NCI-H526 treated with DMSO at 0.1 percent for 48 hours (cell line): ENCODE data around the gene SYNGR1.
"Not testable (repeated sequence)": the region's sequence is repeated elsewhere in the genome, so short reads cannot be mapped to it uniquely, and the experiment has no call there.

Experiments used
- DNase-seq: peaks from one replicate; lab custom pipeline; 2025; lab: John Stamatoyannopoulos, UW

Gene SYNGR1

DNA sequence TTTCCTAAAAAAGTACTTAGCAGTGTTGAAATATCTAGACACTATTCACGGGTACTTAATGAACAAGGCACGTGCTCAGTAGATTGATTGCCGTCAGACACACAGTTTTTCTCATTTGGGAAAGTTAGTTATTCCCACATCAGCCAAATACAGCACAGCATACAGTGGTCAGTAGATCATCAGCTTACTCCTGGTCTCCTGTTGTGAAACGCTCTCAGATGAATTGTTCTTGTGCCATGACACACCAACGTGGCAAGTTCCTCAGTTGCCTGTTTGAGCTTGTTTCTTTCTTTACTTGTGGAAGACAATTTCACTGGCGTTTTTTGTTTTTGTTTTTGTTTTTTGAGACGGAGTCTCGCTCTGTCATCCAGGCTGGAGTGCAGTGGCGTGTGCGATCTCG is 58.4 kb downstream of the SYNGR1 start:
- DNase-seq: no peak

DNA sequence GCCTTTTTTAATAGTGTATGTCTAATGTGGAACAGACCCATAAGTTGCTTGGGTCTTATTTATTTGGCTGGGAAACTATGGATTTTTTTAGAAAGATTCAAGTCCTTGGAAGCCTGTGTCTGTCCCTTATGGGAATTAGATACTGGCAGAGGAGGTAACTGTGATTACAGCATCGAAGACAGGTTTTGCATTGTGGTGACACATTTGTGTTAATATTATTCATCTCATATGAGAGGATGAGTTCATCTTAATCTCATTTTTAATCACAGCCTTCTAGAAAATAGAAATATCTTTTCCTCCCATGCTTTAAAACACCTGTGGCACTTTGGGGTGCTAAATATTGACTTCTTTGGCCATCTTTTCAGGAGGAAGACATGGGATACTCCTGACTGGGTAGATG is 59.0 kb downstream of the SYNGR1 start:
- DNase-seq: no peak

DNA sequence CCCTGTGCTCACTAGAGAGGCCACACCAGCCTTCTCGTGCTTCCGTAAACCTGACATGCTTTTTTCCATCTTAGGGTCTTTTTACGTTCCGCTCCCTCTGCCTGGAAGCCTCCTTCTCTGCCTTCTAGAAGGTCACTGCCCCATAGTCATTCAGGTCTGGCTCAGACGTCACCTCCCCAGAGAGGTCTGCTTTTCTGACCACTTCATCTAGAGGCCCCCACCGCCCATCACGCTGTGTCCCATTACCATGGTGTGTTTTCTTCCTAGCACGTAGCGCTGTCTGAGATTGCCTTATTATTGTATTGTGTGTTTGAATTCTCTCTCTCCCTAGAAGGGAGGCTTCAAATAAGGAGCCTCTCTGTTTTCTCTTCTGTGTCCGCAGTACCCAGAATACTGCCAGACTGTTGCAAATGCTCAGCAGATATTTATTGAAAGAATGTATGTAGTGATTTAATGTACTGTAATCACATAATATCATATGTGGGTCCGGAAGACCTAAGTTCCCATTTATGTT is 59.8 kb downstream of the SYNGR1 start:
- no peak for DNase-seq

- DNase-seq: no peak
Measured at GRCh38 chr22:39410264-39410663, 60.5 kb downstream of the SYNGR1 start.

GRCh38 chr22:39411828-39412365 is 62.1 kb downstream of the SYNGR1 start:
- DNase-seq: not testable (repeated sequence)

GRCh38 chr22:39413204-39413603 is 63.4 kb downstream of the SYNGR1 start:
- not testable (repeated sequence) for DNase-seq

- DNase-seq: no peak
Measured at GRCh38 chr22:39414377-39414776, 64.6 kb downstream of the SYNGR1 start.

DNA sequence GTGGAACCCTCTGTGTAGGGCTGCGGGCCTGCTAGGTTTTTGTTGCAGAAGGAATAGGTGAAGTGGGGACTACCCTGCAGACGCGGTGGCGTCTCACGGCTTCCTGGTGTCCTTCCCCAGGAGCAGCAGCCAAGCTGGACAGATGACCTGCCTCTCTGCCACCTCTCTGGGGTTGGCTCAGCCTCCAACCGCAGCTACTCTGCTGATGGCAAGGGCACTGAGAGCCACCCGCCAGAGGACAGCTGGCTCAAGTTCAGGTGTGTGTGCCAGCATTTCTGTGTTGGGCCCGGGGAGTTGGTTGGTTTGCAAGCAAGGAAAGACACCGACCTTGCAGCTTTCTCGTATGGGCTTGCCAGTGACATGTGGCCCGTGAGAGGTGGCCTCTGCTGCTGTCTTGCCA is 65.1 kb downstream of the SYNGR1 start:
- DNase-seq: no peak

- DNase-seq: no peak
Measured at GRCh38 chr22:39415506-39415905, 65.7 kb downstream of the SYNGR1 start.

DNA sequence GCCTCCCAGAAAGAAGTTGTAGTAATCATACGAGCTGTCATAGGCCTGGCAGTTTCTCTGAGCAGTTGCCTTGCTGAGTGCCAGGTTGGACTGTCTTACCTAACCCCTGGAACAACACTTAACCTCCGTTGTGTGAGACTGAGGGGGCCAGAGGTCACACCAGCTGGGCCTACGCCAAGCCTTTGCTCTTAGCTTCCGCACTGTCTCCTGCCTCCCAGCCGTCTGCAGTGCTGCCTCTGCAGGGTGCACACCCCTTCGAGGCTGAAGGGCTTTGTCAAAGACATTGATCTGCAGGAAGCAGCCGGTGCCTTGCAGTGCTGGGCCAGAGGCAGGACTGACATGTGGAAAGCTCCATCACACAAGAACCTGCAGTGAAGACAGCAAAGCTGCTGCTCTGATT is 66.5 kb downstream of the SYNGR1 start:
- no peak for DNase-seq

DNA sequence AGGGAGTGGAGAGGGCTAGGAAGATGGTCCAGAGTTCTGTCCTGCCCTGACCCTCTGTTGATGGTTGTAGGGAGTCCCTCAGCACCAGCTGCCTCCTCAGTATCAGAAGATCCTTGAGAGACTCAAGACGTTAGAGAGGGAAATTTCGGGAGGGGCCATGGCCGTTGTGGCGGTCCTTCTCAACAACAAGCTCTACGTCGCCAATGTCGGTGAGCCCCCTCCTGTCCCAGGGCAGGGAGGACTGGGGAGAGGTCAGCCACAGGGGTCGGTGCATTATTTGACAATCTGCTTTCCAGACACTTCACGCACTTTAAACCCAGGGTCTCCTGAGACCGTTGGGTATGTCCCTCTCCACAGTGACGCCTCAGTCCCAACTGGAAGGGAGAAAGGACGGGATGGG is 67.8 kb downstream of the SYNGR1 start:
- no peak for DNase-seq

GRCh38 chr22:39418696-39419095 is 68.9 kb downstream of the SYNGR1 start:
- peak; percentile 17 for DNase-seq

DNA sequence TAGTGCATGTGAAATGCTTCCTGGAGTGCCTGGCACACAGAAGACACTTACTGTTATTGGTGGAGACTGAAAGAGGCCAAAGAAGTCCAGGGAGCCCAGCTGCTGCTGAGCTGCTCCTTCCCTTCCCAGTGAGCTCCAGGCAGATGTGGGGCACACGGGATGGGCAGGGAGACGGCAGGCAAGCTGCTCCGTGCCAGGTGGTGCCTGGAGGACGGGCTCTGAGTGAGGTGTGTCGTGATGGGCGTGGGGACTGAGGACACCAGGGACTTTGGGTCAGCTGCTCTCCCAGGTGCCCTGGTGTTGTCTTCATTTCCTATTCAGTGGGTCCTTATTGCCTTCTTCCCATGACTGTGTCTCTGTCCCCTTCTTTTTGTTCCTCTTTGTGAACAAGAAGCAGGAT is 69.3 kb downstream of the SYNGR1 start:
- no peak for DNase-seq

DNA sequence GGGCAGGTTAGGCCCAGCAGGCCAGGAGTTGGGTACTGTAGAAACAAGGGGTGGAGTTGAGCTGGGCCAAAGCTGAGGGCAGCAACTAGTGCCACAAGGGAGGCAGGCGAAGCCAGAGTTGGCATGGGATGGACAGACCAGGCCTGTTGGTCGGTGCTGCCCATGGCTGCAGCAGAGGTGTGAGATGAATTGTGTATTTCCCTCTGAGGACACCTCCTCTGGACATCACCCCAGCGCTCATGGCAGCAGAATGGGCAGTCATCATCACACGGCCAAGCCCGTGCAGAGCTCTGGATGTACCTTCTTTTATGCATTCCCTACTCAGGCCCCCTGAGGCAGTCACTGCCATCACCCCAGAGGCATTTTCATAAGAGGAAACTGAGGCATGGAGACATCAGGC is 70.1 kb downstream of the SYNGR1 start:
- no peak for DNase-seq

- DNase-seq: no peak
Measured at GRCh38 chr22:39421691-39422090, 71.9 kb downstream of the SYNGR1 start.

- DNase-seq: no peak
Measured at GRCh38 chr22:39422101-39422500, 72.3 kb downstream of the SYNGR1 start.

- no peak for DNase-seq
Measured at GRCh38 chr22:39422721-39423120, 72.9 kb downstream of the SYNGR1 start.

DNA sequence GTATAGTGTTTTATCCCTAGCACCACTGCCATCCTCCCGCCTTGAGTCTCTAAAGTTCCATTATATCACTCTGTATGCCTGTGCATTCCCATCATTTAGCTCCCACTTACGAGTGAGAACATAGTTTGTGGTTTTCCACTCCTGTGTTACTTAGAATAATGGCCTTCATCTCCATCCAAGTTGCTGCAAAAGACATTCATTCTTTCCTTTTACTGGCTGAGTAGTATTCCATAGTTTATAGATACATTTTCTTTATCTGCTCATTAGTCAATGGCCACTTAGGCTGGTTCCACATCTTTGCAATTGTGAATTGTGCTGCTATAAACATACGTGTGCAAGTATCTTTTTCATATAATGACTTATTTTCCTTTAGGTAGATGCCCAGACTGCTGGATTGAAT is 74.2 kb downstream of the SYNGR1 start:
- DNase-seq: no peak

GRCh38 chr22:39426380-39427043 is 76.7 kb downstream of the SYNGR1 start:
- no peak for DNase-seq

DNA sequence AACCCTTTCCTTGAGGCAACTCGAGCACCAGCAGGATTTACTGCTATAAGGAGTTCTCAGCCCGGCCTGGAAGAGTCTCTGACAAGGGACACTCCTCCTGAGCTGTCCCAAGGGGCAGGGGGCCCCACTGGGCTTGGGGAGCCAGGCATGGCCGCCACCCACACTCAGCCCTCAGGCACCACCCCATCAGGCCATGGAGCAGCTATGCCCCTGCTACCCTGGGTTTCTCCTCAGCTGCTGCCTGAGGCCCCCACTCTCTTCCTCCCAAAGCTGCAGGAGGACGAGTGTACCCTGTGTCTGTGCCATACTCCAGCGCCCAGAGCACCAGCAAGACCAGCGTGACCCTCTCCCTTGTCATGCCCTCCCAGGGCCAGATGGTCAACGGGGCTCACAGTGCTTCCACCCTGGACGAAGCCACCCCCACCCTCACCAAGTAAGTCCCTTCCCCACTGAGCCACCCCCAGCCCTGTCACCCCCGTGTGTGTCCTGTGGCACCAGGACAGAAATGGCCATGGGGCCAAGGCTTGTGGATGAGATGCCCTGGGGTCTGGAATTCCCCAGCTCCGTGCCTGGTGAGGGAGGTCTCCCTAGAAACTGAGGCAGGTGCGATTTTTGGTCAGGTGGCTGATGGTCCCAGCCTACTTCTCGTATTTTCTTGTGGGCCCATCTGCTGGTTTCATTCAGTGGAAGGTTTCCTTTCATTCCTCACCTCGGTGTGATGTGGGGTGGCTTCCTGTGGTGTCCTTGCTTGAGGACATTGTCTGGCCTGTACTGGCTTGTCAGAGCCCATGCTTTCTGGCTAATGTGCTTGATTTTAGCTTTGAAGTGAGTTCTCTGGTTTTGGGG is 78.2 kb downstream of the SYNGR1 start:
- DNase-seq: no peak

GRCh38 chr22:39428597-39429071 is 78.8 kb downstream of the SYNGR1 start:
- no peak for DNase-seq

DNA sequence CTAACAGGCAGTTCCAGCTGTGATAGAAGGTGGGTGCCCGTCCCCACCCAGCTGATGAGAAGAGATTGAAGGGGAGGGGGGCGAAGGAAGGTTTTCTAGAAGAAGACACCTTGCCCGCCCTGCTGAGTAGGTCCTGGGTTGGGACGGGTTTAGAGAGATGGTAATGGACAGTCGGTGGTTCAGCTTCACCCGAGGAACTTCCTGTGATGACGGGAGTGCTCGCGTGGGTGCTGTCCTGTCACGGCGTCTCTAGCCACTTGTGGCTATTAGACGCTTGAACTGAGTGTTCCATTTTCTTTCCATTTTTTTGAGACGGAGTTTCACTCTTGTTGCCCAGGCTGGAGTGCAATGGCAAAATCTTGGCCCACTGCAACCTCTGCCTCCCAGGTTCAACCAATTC is 79.4 kb downstream of the SYNGR1 start:
- no peak for DNase-seq
